SK-MEL-5 (cell line): ENCODE results near the gene ITGB4. TPM values are rescaled to one million over a fixed set of nuclear protein-coding genes. Genes with fewer than 3 reads are reported as not detected.
A peak's percentile ranks its signal among the peaks of the same experiment; 100 is the strongest.

Source experiments
- DNase-seq: peaks from one replicate; pipeline ENCODE4 v3.0.0-alpha.2; 2016; ENCODE audit warnings: low read depth, low spot score
- in situ Hi-C: cut with HindIII; loops from 2 replicates; pipeline ENCODE4 v1.10.0; 2016; ENCODE audit warnings: low sequenced_read_pairs, high pct_unique_total_duplicates, low pct_unique_long_range_greater_than_20kb
- total RNA-seq: library from RNA; depleted of rRNA; stranded (reverse); fragments of >200 nt; shearing (Covaris generic); gene quantifications from 2 replicates; pipeline ENCODE4 v1.2.3, GENCODE V29; 2014

ITGB4 gene
- total RNA-seq, 1 experiment from 2014 or later = 0.05 TPM

- in situ Hi-C loops = loop anchor here (10.0 kb wide), 1 partner anchor 65 kb away; no protein-coding TSS in a partner anchor
- no peak for DNase-seq
Observed at GRCh38 chr17:75739801-75740200, 18.5 kb downstream of the ITGB4 start.

DNA sequence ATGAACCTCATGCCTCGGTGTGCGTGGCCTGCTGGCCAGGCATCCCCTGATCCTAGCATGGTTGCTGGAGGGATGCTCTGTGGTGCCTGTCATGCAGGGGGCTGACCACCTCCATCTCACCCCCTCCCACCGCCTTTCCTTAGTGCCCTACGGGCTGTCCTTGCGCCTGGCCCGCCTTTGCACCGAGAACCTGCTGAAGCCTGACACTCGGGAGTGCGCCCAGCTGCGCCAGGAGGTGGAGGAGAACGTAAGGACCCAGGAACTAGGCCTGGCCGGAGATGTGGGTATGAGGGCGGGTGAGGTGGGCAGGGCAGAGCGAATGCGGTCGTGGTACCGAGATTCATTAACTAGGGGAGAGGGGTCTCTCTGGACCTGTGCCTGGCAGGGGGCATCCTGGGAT lies 19.0 kb downstream of the ITGB4 start:
- in situ Hi-C loops = loop anchor here (10.0 kb wide), 1 partner anchor 65 kb away; no protein-coding TSS in a partner anchor
- no peak for DNase-seq

DNA sequence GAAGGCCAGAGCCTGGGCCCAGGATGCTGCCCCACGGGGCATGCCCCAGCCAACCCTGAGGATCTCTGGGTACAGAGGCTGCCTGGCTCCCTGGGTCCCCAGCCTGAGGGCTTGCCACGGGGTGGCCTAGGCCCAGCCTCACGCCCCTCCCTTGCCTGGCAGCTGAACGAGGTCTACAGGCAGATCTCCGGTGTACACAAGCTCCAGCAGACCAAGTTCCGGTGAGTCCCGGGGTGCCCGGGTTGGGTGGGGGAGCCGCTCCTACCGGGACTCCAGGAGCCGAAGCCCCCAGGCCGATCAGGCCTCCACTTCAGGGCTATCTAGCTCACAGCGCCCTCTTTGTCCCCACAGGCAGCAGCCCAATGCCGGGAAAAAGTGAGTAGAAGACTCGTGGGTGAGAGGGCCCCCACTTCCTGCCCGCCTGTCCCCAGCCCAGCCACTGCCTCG lies 19.4 kb downstream of the ITGB4 start:
- DNase-seq = no peak
- in situ Hi-C loops = loop anchor here (10.0 kb wide), 1 partner anchor 66 kb away; no protein-coding TSS in a partner anchor

- in situ Hi-C loops = loop anchor here (10.0 kb wide), 1 partner anchor 68 kb away; no protein-coding TSS in a partner anchor
Observed at GRCh38 chr17:75742337-75742736, 21.1 kb downstream of the ITGB4 start.

GRCh38 chr17:75743625-75744206 lies 22.5 kb downstream of the ITGB4 start:
- DNase-seq = no peak
- in situ Hi-C loops = loop anchor here (10.0 kb wide), 1 partner anchor 69 kb away; no protein-coding TSS in a partner anchor

More at GRCh38 chr17:75742337-75742736, 21.1 kb downstream of the ITGB4 start:
- DNase-seq = no peak

DNA sequence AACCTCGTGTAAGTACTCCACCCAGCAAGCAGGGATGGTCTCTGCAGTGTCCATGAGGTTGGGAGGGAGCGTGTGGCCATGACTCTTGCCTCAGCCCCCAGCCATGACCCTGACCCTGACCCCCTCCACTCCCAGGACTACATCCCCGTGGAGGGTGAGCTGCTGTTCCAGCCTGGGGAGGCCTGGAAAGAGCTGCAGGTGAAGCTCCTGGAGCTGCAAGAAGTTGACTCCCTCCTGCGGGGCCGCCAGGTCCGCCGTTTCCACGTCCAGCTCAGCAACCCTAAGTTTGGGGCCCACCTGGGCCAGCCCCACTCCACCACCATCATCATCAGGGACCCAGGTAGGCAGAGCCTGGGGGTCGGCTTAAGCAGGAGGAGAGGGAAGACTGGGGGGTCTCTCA lies 27.4 kb downstream of the ITGB4 start:
- in situ Hi-C loops = loop anchor here (10.0 kb wide), 1 partner anchor 74 kb away; no protein-coding TSS in a partner anchor
- DNase-seq = no peak

- DNase-seq = peak; percentile 89
- in situ Hi-C loops = loop anchor here (10.0 kb wide), 1 partner anchor 75 kb away; no protein-coding TSS in a partner anchor
Observed at GRCh38 chr17:75749545-75750389, 28.5 kb downstream of the ITGB4 start.

DNA sequence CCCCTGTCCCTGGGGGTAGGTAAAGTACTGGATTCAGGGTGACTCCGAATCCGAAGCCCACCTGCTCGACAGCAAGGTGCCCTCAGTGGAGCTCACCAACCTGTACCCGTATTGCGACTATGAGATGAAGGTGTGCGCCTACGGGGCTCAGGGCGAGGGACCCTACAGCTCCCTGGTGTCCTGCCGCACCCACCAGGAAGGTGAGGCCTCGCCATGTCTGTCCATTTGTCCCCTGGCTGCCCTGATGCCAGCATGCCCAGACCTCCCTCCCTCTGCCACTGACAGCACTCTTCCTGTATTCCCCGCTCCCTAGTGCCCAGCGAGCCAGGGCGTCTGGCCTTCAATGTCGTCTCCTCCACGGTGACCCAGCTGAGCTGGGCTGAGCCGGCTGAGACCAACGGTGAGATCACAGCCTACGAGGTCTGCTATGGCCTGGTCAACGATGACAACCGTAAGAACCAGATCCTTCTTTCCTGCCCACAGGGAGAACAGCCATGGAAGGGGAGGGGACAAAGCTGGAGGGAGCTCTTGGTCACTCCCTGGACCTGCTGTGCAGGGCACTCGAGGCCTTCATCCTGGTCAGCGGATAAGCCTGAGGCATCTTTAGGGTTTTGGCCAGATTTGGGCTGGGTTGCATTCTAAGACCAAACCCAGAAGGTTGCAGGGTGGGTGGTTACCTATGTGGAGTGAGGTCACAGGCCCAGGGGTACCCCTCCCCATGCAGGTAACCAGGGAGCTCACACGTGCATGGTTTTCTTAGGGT lies 29.6 kb downstream of the ITGB4 start:
- in situ Hi-C loops = no loop called here
- no peak for DNase-seq

DNA sequence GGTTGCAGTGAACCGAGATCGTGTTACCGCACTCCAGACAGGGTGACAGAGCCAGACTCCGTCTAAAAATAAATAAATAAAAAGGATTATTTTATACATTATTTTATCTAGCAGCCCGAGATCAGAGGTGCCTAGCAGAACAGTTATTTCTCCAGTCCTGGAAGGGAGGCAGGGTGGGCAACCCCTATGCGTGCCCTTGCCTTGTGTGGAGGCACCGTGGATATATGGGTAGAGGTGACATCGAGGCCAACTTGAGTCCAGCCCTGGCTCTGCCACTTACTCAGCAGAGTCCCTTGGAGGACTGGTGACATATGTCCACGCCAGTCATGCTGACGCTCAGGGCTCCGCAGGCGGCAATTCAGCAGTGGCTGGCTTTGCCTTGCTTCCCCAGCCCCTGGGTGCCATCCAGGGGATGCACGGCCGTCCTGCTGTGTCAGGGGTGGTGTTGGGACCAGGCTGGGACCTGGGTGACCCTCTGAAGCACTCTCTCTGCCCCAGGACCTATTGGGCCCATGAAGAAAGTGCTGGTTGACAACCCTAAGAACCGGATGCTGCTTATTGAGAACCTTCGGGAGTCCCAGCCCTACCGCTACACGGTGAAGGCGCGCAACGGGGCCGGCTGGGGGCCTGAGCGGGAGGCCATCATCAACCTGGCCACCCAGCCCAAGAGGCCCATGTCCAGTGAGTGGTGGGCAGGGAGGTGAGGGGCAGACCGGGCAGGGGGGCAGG lies 30.6 kb downstream of the ITGB4 start:
- DNase-seq = no peak
- in situ Hi-C loops = no loop called here

GRCh38 chr17:75752405-75752709 lies 31.1 kb downstream of the ITGB4 start:
- in situ Hi-C loops = no loop called here
- no peak for DNase-seq

- in situ Hi-C loops = no loop called here
- DNase-seq = no peak
Observed at GRCh38 chr17:75752802-75753513, 31.7 kb downstream of the ITGB4 start.

GRCh38 chr17:75753514-75754377 lies 32.5 kb downstream of the ITGB4 start:
- in situ Hi-C loops = no loop called here

DNA sequence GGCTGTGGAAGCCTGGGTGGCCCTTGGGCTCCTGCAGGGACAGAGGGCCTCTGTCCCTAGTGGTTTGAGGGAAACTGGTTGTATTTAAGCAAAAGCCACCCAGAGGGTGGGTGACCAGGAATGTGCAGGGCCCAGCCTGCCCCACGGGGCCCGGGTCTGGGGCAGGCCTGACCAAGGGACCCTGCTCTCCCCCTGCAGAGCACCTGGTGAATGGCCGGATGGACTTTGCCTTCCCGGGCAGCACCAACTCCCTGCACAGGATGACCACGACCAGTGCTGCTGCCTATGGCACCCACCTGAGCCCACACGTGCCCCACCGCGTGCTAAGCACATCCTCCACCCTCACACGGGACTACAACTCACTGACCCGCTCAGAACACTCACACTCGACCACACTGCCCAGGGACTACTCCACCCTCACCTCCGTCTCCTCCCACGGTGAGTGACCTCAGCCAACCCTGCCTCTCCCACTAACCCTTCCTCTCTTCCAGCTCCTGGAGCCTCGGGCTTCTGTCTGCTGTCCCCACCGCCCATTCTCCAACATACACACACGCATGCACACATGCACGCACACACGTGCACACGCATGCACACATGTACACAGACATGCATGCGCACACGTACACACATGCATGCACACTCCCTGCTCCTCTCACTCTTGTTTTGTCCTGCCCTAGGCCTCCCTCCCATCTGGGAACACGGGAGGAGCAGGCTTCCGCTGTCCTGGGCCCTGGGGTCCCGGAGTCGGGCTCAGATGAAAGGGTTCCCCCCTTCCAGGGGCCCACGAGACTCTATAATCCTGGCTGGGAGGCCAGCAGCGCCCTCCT lies 33.3 kb downstream of the ITGB4 start:
- no peak for DNase-seq
- in situ Hi-C loops = no loop called here

More at GRCh38 chr17:75753514-75754377, 32.5 kb downstream of the ITGB4 start:
- DNase-seq = peak; percentile 77

- DNase-seq = no peak
- in situ Hi-C loops = no loop called here
Observed at GRCh38 chr17:75755205-75755901, 34.1 kb downstream of the ITGB4 start.

GRCh38 chr17:75755990-75756389 lies 34.7 kb downstream of the ITGB4 start:
- in situ Hi-C loops = no loop called here
- no peak for DNase-seq
